Measurements from ENCODE around the gene YWHAG. TPM values are rescaled to one million over a fixed set of nuclear protein-coding genes. Genes with fewer than 3 reads are reported as not detected.
A peak's percentile ranks its signal among the peaks of the same experiment; 100 is the strongest.
"Not testable (repeated sequence)": the region's sequence is repeated elsewhere in the genome, so short reads cannot be mapped to it uniquely, and the experiment has no call there.

YWHAG gene
- total and polyA plus RNA-seq, 2 of the 13 experiments (the other 11 are each of a cell fraction or from before 2014, with no cell fraction given) = 36.9 to 67.5 TPM

DNA sequence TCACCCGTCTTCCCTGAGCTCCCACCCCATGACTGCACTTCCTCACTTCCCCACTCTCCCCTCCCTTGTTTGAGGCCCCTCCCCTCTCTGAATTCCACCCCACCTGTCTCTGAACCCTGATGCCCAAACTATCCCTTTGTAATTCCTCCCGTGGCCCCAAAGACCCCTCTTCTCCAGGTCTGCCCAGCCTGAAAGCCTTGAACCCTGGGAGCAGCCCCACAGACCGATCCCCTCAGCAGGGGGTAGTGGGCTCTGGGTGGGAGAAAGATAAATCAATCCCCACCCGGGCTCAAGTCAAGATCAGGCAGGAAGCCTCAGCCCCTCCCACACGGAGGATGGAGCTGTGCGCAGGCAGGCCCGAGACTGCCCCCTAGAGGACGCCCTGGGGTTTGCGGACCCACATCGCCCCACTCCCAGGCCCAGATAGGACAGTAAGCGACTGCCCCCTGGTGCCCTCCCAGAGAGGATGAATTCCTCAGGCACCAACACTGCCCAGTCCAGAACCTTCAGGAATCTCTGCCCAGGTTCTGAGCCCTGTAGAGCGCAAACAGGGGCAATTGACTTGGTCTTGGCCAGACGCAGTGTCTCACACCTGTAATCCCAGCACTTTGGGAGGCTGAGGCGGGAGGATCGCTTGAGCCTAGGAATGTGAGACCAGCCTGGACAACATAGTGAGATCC is 44.6 kb downstream of the YWHAG start (continued):
- TF ChIP-seq, protein P1, sequence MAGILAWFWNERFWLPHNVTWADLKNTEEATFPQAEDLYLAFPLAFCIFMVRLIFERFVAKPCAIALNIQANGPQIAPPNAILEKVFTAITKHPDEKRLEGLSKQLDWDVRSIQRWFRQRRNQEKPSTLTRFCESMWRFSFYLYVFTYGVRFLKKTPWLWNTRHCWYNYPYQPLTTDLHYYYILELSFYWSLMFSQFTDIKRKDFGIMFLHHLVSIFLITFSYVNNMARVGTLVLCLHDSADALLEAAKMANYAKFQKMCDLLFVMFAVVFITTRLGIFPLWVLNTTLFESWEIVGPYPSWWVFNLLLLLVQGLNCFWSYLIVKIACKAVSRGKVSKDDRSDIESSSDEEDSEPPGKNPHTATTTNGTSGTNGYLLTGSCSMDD (CRISPR knock-in tag; IDR thresholded peaks at IDR 0.05) = no peak
- 0 out of 2 replicates have a peak, but pooled peaks have one; percentile 41 for TF ChIP-seq MTA1 (CRISPR knock-in tag; IDR thresholded peaks at IDR 0.05; ENCODE audit: borderline replicate concordance)
- no peak for TF ChIP-seq EZH2 (conservative IDR thresholded peaks at IDR 0.05; ENCODE audit: low read depth, low read length)
- TF ChIP-seq, protein P2, sequence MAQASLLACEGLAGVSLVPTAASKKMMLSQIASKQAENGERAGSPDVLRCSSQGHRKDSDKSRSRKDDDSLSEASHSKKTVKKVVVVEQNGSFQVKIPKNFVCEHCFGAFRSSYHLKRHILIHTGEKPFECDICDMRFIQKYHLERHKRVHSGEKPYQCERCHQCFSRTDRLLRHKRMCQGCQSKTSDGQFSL (CRISPR knock-in tag; IDR thresholded peaks at IDR 0.05) = peak; percentile 66; the same call in 1 of the 2 replicates
- TF ChIP-seq ZNF772 (CRISPR knock-in tag; IDR thresholded peaks at IDR 0.05) = no peak
- no peak for TF ChIP-seq NFIB (CRISPR knock-in tag; IDR thresholded peaks at IDR 0.05; ENCODE audit: borderline replicate concordance)
- no peak for TF ChIP-seq CENPT (CRISPR knock-in tag; IDR thresholded peaks at IDR 0.05; ENCODE audit: low read depth)
- peak; percentile 68 for TF ChIP-seq GATAD1 (CRISPR knock-in tag; IDR thresholded peaks at IDR 0.05)
- peak; percentile 58 for TF ChIP-seq ZNF768 (CRISPR knock-in tag; IDR thresholded peaks at IDR 0.05)
- TF ChIP-seq ZNF839 (CRISPR knock-in tag; IDR thresholded peaks at IDR 0.05; ENCODE audit: borderline replicate concordance) = peak; percentile 55; the same call in 1 of the 2 replicates
- TF ChIP-seq SRSF1 (optimal IDR thresholded peaks at IDR 0.05; ENCODE audit: low read depth, low read length) = no peak
- TF ChIP-seq FOXC1 (CRISPR knock-in tag; IDR thresholded peaks at IDR 0.05; ENCODE audit: borderline replicate concordance) = peak; percentile 82
- TF ChIP-seq ZNF564 (CRISPR knock-in tag; IDR thresholded peaks at IDR 0.05) = no peak
- no peak for TF ChIP-seq MXD4 (CRISPR knock-in tag; IDR thresholded peaks at IDR 0.05)
- 0 out of 2 replicates have a peak, but pooled peaks have one; percentile 62 for TF ChIP-seq ZNF451 (CRISPR knock-in tag; IDR thresholded peaks at IDR 0.05)

DNA sequence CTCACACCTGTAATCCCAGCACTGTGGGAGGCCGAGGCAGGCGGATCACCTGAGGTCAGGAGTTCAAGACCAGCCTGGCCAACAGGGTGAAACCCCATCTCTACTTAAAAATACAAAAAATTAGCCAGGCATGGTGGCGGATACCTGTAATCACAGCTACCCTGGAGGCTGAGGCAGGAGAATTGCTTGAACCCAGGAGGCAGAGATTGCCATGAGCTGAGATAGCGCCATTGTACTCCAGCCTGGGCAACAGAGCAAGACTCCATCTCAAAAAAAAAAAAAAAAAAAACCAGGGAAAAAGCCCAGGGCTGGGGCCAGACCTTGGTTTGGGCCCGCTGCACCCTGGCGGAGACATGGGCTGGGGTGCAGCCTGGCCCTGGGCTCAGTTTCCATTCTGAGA is 47.0 kb downstream of the YWHAG start:
- CTCF ChIA-PET (ENCODE audit: low intra/inter-chr PET ratio, low total read pairs) = interaction anchor here (6.3 kb wide), 1 partner anchor 18 kb away, joined by 179 read pairs; no protein-coding TSS in a partner anchor
- intact Hi-C loops (cut with micrococcal nuclease; ENCODE audit: unreplicated experiment); ATAC-seq; H4K20me1 ChIP-seq (ENCODE audit: insufficient read depth, low read length); H3K9me3 ChIP-seq (ENCODE audit: low read length); DNase-seq (ENCODE audit: low spot score); H3K4me2 ChIP-seq (ENCODE audit: low read depth, low read length); FAIRE-seq; H3K27me3 ChIP-seq (ENCODE audit: control insufficient read depth in 1 of 2, insufficient read depth in 2 of 2, low read length in 2 of 2); H3K9ac ChIP-seq (ENCODE audit: insufficient read depth, low read depth, low read length); H3K4me3 ChIP-seq (replicated peaks in 1 of 3; ENCODE audit: insufficient read depth in 1 of 3, low read depth in 2 of 3, low read length in 3 of 3); POLR2A ChIA-PET; H3K36me3 ChIP-seq (replicated peaks in 1 of 2; ENCODE audit: control insufficient read depth in 1 of 2, insufficient read depth in 2 of 2, low read length in 2 of 2); BruUV-seq (replicated peaks); H3K79me2 ChIP-seq (ENCODE audit: insufficient read depth, low read length); H2AFZ ChIP-seq (ENCODE audit: low read length); H3K27ac ChIP-seq (ENCODE audit: extremely low read length, insufficient read depth, low read length): not testable (repeated sequence)
- peaks cover 41% of the 10 kb centered on the region for H3K4me1 ChIP-seq (ENCODE audit: insufficient read depth, low read length)
- 70% methylated on average over 6 of the region's 6 CpGs for WGBS (ENCODE audit: low lambda C conversion rate)
- in situ Hi-C loops (cut with HindIII; ENCODE audit: extremely low pct_ligation_motif_present, low pct_unique_long_range_greater_than_20kb) = loop anchor here (5.0 kb wide), 1 partner anchor 140 kb away; no protein-coding TSS in a partner anchor
